Stromal cell of bone marrow (primary cell): ENCODE data around the gene CCDC12.

ENCODE experiments used
- DNase-seq: peaks from one replicate; pipeline ENCODE4 v3.0.0-alpha.2; 2012; ENCODE audit warnings: low read depth

CCDC12 gene

GRCh38 chr3:46891132-46891531 is 85.4 kb downstream of the CCDC12 start:
- DNase-seq = no peak

GRCh38 chr3:46890132-46890531 is 86.4 kb downstream of the CCDC12 start:
- DNase-seq = no peak

DNA sequence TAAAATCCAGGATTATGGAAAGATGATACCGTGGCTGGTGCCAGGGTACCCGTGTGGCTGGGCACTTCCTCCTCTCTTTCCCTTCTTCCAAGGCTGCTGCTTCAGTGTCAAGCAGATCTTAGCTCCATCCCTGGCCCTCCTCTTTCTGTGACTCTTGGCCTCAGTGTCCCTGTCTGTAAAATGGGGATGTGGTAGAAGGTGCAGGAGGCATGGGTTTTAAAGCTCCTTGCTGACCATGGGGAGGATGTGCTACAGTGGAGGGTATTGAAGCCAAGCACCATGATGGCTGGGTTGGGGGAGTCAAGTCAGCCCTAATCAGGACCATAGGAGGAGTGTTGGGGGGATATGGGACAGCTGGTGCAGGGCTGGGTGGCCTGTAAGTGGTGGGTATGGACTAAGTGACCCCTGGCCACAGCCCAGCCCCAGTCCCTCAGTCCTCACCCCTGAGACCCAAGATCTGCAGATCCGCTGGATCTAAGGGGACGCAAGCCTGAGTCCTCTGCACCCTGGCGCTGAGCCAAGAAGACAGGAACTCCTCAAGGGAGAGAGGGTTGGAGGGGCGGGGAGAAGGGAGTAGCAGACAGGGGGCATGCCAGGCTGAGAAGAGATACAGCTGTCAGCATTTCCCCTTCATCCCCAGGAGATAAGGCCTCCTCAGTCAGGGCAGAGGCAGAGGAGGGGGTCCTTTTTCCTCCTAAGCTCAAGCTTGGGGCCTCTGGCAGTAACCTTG is 87.0 kb downstream of the CCDC12 start:
- no peak for DNase-seq

DNA sequence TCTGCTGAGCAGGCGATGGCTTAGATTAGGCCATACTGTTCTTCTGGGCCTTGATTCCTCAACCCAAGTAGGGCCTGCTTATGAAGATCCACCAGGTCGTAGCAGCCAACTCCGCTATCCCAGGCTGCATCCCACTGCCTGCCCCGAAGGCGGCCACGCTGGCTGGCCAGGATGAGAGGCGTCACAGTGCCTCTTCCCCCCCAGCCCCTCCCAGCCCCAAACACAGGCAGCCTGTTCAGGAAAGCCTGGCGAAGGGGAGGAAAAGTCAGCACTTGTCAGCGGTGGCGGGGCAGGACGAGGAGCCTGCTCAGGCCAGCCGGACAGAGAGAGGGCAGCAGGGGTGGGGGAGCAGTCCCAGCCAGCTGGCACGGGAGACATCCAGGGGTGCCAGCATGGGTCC is 87.8 kb downstream of the CCDC12 start:
- no peak for DNase-seq

DNA sequence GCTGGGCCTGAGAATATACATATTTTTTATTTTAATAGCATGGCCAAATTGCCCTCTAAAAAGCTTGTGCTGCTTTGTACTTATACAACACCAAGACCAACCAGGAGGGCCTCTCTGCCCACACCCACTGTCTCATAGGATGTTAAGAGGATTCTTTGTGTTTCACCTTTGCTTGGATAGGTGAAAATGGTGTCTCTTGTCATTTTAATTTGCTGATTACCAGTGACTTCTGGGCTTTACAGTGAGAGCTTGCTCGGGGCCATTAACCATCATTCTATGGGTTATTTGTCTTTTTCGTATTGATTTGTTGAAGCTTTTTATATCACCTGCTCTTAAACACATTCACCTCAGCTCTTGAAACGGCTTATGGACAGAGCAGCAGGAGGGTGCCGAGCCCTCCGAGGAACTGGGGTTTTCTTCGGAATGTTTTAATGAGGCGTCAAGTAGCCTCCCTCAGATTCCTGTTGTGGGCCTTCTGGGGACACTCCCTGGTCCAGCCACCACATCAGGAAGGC is 88.5 kb downstream of the CCDC12 start:
- no peak for DNase-seq

- no peak for DNase-seq
These were observed 90.9 kb downstream of the CCDC12 start for GRCh38 chr3:46885612-46886011.

DNA sequence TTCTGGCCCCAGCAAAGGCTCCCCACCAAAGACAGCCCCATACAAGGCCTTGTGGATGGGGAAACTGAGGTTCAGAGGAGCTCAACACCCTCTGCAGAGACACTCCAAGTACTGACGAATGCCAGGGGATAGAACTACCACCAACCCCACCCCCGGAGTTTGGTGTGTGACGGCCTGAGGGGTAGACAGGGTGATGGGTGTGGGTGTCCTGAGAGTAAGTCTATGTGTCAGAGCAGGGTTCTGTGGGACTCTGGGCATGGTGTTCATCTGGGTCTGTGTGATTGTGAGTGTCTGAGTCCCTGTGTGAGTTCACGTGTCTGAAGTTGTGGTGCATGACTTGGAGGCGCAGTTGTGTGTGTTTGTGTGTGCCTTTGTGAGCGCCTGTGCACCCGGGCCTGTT is 91.6 kb downstream of the CCDC12 start:
- DNase-seq = no peak

DNA sequence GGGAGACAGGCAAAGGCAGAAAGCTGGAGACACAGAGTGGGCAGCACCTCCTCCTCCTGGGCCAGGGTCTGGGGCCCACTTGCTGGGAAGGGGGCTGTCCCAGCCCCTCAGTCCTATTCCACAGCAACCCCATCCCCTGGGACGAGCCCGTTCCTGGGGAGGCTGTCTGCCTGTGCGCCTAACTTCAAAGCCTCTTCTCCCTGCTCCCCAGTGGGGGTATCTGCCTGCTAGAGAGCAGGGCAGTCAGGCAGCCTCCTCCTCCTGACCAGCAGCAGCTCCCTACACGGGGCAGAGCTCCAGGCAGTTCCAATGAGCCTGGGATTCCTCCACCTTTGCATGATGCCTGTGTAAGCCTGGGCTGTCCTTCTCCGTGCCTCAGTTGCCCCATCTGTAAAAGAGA is 92.1 kb downstream of the CCDC12 start:
- no peak for DNase-seq

GRCh38 chr3:46883830-46884185 is 92.7 kb downstream of the CCDC12 start:
- no peak for DNase-seq

- no peak for DNase-seq
These were observed 93.3 kb downstream of the CCDC12 start for GRCh38 chr3:46883054-46883829.

- DNase-seq = no peak
These were observed 94.0 kb downstream of the CCDC12 start for GRCh38 chr3:46882377-46883053.

- no peak for DNase-seq
These were observed 94.8 kb downstream of the CCDC12 start for GRCh38 chr3:46881596-46882376.

- DNase-seq = no peak
These were observed 95.5 kb downstream of the CCDC12 start for GRCh38 chr3:46880884-46881595.

DNA sequence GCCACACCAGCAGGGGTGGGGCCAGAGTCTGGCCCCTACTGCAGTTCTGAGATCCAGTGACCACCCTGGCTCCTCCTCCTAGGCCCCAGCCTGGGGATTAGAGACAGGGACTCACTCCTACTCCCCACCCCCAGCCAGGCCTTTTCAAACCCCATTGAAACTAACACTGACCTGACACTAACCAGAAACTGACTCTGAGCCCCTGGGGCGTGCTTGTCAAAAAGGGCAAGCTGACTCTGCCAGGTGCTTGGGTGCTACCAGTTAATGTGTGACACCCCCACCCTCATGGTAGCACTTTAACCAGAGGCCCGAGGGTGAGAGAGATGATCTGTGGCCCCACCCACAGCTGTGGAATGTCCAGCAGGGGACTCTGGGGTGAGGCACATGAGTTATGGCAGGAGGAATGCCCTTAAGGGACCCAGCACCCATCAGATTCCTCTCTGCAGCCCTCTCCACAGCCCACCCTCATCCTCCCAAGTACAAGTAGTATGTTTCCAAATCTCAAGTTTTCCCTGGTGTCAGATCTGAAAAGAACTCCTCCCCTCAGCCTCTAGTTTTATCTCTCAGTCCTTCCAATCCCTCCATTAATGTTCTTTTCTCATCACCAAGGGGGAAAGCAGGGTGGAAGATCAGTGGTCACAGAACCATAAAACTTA is 97.6 kb downstream of the CCDC12 start:
- no peak for DNase-seq

DNA sequence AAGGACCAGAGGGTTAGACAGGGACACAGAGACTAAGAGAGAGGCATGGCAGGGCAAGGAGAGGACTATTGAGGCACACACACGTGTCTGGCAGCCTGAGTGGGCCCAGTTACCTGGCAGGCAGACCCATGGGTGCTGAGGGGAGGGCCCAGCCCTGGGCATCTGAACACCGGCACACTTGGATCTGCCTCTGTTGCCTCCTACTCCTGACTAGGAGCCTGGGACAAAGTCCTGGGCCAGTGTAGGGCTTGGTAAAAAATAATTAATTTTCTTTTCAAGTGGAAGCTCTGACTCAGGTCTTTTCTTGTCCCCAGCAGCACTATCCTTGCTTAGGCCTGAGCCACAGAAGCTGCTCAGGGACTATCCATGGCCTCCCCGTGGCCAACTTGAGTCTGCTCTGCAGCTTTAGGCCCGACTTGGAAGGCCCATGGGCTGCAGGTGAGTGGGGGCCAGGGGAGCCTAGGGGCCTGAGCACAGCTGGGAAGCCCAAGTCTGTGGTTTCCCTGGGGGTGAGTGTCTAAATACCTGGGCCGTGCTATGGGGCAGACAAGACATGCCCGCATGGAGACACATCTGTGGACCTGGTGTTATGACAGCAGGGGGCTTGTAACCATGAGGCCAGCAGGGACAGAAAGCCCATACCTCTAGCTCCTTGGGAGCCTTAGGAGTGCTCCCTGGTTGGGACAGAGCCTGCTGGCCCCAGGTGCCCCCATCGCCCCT is 99.0 kb downstream of the CCDC12 start, which contains the start of gene PTH1R:
Gene PTH1R (plus strand): TSS at position 316 of the 720 bp plus-strand sequence. CDS start 5,839 bp downstream, outside the sequence.
- DNase-seq = no peak

- DNase-seq = no peak
These were observed 99.9 kb downstream of the CCDC12 start for GRCh38 chr3:46876313-46877300.

DNA sequence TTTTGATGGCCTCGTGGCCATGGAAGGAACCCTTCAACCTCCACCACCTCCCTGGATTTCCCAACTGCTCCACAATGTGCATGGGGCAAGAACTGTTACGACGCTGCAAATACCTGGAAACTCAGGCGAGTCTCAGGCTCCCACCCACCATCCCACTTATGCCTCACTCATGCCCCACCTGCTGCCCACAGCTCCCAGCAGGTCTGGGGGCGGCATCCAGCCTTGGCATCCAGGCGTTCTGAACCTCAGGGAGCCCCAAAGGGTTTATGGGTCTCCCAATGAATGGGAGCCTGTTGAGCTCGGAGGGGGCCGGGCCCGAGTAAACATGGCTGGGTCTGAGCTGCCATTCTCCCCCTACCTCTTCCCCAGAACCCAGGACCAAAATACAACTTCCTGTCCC is 101.0 kb downstream of the CCDC12 start:
- DNase-seq = no peak

DNA sequence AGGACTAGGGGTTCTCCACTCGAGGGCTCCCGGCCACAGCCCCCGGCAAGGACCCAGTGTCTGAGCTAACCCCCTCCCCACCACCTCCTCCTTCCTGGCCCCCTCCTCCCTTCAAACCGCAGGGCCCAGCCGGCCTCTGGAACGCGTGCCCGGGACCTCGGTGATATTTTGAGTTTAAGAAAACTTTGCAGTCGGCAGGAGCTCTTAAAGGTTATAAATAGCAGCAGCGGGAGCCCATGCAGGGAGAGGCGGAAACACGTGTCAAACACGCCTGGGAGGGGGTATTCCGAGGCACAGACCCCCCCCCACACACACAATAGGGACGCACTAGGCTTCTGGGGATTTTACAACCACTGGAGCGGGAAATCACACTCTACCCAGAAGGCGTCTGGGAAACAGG is 102.1 kb downstream of the CCDC12 start:
- DNase-seq = no peak

DNA sequence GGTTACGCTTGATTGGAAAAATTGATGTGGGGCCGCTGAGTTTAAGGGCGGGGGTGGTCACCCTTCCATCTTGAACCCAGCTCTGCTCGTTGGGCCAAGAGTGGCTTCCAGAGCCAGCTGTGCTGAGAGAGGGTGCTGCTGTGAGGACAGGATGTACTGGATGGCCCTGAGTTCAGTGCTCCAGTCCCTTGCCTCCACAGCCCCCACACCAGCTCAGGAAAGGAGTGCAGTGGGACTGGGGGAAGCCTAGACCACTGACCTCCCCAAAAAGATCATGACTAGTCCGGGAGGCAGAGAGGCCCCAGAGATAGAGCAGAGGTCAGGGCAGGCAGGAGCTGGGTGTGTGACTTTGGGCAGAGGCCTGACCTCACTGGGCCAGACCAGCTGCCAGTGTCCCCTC is 103.0 kb downstream of the CCDC12 start:
- DNase-seq = no peak
